Upper lobe of right lung (tissue), 1 donor: ENCODE measurements around the gene GATA5. TPM values are rescaled to one million over a fixed set of nuclear protein-coding genes. Genes with fewer than 3 reads are reported as not detected.

Source experiments
- ATAC-seq: fragments of 200-7000 bp; cut with Tn5 transposase; one replicate; pipeline ENCODE4 v1.9.1; 2020; ENCODE audit warnings: mild to moderate bottlenecking, moderate library complexity
- DNase-seq: peaks from one replicate; pipeline ENCODE4 v3.0.0-alpha.2; 2020
- H3K27ac ChIP-seq: fragments of 200-600 bp; one replicate; pipeline ENCODE4 v1.8.0; 2022
- H3K27me3 ChIP-seq: fragments of 200-600 bp; one replicate; pipeline ENCODE4 v1.8.0; 2022; ENCODE audit warnings: mild to moderate bottlenecking
- H3K36me3 ChIP-seq: fragments of 200-600 bp; one replicate; pipeline ENCODE4 v1.8.0; 2022
- H3K4me1 ChIP-seq: fragments of 200-600 bp; one replicate; pipeline ENCODE4 v1.8.0; 2022
- H3K4me3 ChIP-seq: fragments of 200-600 bp; one replicate; pipeline ENCODE4 v1.8.0; 2022; ENCODE audit warnings: mild to moderate bottlenecking
- H3K9me3 ChIP-seq: fragments of 200-600 bp; one replicate; pipeline ENCODE4 v1.8.0; 2022
- CTCF ChIP-seq: fragments of 200-600 bp; IDR thresholded peaks from one replicate; pipeline ENCODE4 v1.8.0; 2022; ENCODE audit warnings: antibody characterized with exemption
- intact Hi-C: fragments of 100-400 bp; cut with DNase I; formaldehyde crosslinking; loops from one replicate; pipeline ENCODE4 v1.11.0; 2022
- total RNA-seq: library from RNA; stranded (reverse); fragmentation: NEBNext Ultra II Directional; extraction: Animal tissue kit (Norgen Biotek cat#: 25700); gene quantifications from one replicate; pipeline ENCODE4 v1.2.1, GENCODE V29; 2021
- donor health status: DM: no; HTN: yes; CAD: no; lungs with severe emphysema.

The GATA5 gene
- total RNA-seq, 1 donor from 2014 or later: 2.5 TPM

DNA sequence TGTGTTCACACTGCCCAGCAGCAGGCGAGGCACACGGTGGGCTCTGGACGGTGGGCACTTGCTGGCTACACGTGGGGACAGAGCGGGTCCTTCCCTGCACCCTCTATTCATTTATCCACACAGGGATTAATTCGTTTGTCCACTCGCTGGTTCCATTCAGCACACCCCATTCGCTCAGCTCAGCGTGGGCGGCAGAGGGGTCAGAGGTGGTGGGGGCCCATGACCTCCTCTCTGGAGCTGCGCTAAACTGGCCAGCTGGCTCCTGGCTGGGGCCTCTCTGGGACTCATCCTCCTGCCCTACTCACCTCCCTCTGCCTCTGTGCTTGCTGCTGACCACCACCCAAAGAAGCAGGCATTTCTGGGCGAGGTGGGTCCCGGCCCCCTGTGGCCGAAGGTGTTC, 27.0 kb downstream of the GATA5 start:
- Histone ChIP-seq H3K4me1 (no peaks in the 10 kb centered on the region), H3K27ac (no peak overlapping the region), H3K4me3 (no peak overlapping the region), H3K36me3 (no peaks in the 10 kb centered on the region), H3K9me3 (no peaks in the 10 kb centered on the region), H3K27me3 (peaks cover 24% of the 10 kb centered on the region)
- ATAC-seq: no peak
- TF ChIP-seq CTCF: no peak
- intact Hi-C loops: no loop called here
- DNase-seq: no peak

DNA sequence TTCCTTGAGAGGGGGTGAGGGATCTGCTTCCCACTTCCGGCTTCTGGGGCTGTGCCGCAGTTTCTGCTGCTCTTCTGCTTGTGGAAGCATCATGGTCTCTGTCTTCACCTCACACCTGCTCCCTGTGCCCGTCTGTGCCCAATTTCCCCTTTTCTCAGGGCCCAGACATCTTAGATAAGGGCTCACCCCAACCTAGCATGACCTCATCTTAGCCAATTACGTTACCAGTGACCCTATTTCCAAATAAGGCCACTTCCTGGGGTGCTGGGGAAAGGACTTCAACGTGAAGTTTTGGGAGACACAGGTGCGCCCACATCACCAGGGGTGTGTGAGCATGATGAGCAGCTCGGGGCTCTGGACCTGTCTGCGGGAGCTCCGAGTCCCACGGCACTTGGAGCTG, 27.8 kb downstream of the GATA5 start:
- H3K27me3 ChIP-seq: peaks cover 19% of the 10 kb centered on the region

GRCh38 chr20:62446888-62447869, 28.6 kb downstream of the GATA5 start:
- ATAC-seq (no peak), DNase-seq (no peak)
- no peak overlapping the region for H3K4me3 ChIP-seq
- no peaks in the 10 kb centered on the region for H3K9me3 ChIP-seq
- no peak for TF ChIP-seq CTCF
- intact Hi-C loops: no loop called here
- no peaks in the 10 kb centered on the region for H3K4me1 ChIP-seq
- no peak overlapping the region for H3K27ac ChIP-seq
- no peaks in the 10 kb centered on the region for H3K36me3 ChIP-seq
- peaks cover 10% of the 10 kb centered on the region for H3K27me3 ChIP-seq

More for the DNA sequence above, 27.8 kb downstream of the GATA5 start:
- Histone ChIP-seq H3K4me3 (no peak overlapping the region), H3K27ac (no peak overlapping the region), H3K36me3 (no peaks in the 10 kb centered on the region), H3K9me3 (no peaks in the 10 kb centered on the region), H3K4me1 (no peaks in the 10 kb centered on the region)
- intact Hi-C loops: no loop called here
- no peak for DNase-seq
- ATAC-seq: no peak
- TF ChIP-seq CTCF: no peak

DNA sequence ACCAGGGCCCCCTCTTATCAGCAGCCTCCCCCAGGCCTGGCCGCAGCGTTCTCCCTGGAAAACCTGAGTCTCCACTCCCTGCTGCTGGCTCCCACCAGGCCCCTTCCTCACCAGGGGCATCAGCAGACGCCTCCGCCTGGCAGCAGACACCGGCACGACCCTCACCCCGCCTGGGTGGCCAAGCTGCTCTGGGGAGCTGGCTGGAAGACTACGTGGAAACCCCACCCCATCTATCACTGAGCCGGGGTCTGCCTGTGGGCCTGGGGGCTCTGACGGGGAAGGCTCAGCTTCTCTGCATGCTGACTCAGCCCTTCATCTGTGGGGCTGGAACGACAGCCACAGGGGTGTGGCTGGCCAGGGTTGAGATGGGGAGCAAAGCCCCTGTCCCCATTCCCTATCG, 29.3 kb downstream of the GATA5 start:
- intact Hi-C loops: no loop called here
- H3K36me3 ChIP-seq: no peaks in the 10 kb centered on the region
- no peak for TF ChIP-seq CTCF
- H3K27me3 ChIP-seq: peaks cover 10% of the 10 kb centered on the region
- no peak overlapping the region for H3K27ac ChIP-seq
- ATAC-seq (no peak), DNase-seq (no peak)
- H3K9me3 ChIP-seq: no peaks in the 10 kb centered on the region
- no peak overlapping the region for H3K4me3 ChIP-seq
- H3K4me1 ChIP-seq: no peaks in the 10 kb centered on the region

DNA sequence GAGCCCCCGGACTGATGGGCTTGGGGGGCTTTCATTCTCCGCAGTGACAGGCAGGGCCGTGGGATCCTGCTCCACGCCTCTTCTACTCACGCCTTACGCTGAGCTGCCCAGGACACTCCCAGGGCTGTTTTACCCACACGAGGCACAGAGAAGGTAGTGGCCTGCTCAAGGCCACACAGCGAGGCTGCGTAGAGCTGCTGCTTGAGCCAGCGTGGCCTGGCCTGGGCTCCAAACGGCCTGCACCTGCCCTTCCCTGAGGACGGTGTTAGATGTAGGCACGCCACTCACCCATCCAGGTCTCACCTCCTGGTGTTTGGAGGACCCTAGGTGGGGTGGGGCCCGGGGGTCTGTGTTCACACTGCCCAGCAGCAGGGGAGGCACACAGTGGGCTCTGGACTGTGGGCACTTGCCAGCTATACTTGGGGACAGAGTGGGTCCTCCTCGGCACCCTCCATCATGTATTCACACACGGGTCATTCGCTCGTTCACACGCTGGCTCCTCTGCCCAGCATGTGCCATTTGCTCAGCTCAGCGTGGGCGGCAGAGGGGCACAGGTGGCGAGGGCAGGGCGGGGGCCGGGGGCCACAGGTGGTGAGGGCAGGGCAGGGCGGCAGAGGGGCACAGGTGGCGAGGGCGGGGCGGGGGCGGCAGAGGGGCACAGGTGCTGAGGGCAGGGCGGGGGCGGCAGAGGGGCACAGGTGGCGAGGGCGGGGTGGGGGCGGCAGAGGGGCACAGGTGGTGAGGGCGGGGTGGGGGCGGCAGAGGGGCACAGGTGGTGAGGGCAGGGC, 30.0 kb downstream of the GATA5 start:
- no peak for ATAC-seq
- Histone ChIP-seq H3K4me3 (no peak overlapping the region), H3K4me1 (no peaks in the 10 kb centered on the region), H3K36me3 (no peaks in the 10 kb centered on the region), H3K9me3 (no peaks in the 10 kb centered on the region), H3K27me3 (peaks cover 10% of the 10 kb centered on the region), H3K27ac (no peak overlapping the region)
- TF ChIP-seq CTCF: no peak
- intact Hi-C loops: no loop called here
- no peak for DNase-seq
